SK-N-MC (cell line): ENCODE data around the gene C5AR2.

Source experiments
- DNase-seq: peaks from one replicate; pipeline ENCODE4 v3.0.0-alpha.2; 2011; ENCODE audit warnings: low read depth, low spot score
- H3K27ac ChIP-seq: fragments of 200-600 bp; sonication (generic); 2 replicates; pipeline ENCODE4 v1.5.1; 2016; ENCODE audit warnings: mixed run types
- H3K36me3 ChIP-seq: fragments of 200-600 bp; sonication (generic); 2 replicates; pipeline ENCODE4 v1.6.1; 2017; ENCODE audit warnings: antibody characterized with exemption, low read length, mixed read lengths; ENCODE audit not compliant: insufficient read depth
- H3K4me3 ChIP-seq: fragments of 200-600 bp; sonication (generic); 2 replicates; pipeline ENCODE4 v1.5.1; 2016
- H3K9ac ChIP-seq: fragments of 200-600 bp; sonication (generic); 2 replicates; pipeline ENCODE4 v1.8.0; 2017; ENCODE audit warnings: mixed run types, mixed read lengths; ENCODE audit not compliant: insufficient read length
- H3K9me3 ChIP-seq: fragments of 200-600 bp; sonication (generic); 2 replicates; pipeline ENCODE4 v1.6.1; 2017; ENCODE audit warnings: low read depth, mild to moderate bottlenecking, antibody characterized with exemption, low read length, moderate library complexity, mixed read lengths
- EZH2 ChIP-seq: fragments of 200-600 bp; sonication (generic); IDR thresholded peaks from one replicate; pipeline ENCODE4 v1.6.1; 2017; ENCODE audit warnings: antibody characterized with exemption
- FOXP2 ChIP-seq: optimal IDR thresholded peaks from 2 replicates; pipeline ENCODE3; 2011; ENCODE audit warnings: mild to moderate bottlenecking, moderate library complexity; ENCODE audit not compliant: insufficient read depth; ENCODE audit errors: extremely low read length, control extremely low read depth
- POLR2AphosphoS5 ChIP-seq: IDR thresholded peaks from 2 replicates; pipeline ENCODE4 v1.6.1; 2012; ENCODE audit warnings: mild to moderate bottlenecking, low read depth, low read length, borderline replicate concordance

The C5AR2 gene

GRCh38 chr19:47389150-47389556 is 57.2 kb downstream of the C5AR2 start:
- H3K27ac ChIP-seq = no peak overlapping the region
- TF ChIP-seq EZH2 (no peak), POLR2AphosphoS5 (no peak), FOXP2 (no peak)
- H3K9ac ChIP-seq = no peak overlapping the region
- no peaks in the 10 kb centered on the region for H3K9me3 ChIP-seq
- no peak for DNase-seq
- no peaks in the 10 kb centered on the region for H3K36me3 ChIP-seq
- no peak overlapping the region for H3K4me3 ChIP-seq

DNA sequence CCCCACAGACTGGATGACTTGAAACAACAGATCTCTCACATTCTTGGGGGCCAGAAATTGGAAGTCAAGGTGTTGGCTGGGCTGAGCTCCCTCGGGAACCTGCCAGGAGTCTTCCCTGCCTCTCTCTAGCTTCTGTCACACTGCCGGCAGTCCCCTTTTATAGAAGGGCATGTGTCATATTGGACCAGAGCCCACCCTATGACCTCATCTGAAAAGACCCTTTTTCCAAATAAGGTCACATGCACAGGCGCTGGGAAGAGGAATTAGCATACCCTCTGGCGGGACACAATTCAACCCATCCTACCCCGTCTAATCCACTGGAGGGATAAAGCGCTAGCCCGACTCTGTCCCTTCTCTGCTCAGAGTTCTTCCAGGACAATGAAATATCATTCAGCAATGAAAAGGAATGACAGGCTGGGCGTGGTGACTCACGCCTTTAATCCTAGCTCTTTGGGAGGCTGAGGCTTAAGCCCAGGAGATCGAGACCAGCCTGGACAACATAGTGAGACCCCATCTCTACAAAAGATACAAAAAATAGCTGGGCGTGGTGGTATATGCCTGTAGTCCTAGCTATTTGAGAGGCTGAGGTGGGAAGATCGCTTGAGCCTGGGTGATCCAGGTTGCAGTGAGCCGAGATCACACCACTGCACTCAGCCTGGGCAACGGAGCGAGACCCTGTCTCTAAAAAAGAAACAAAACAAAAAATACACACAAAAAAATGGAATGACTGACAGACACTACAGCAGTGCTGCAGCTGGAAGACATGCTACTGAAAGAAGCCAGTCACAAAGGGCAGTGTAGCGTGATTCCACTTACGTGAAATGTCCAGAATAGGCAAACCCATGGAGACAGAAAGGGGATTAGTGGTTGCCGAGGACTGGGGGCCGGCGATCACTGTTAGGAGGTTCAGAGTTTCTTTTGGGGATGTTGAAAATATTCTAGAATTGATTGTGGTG is 58.8 kb downstream of the C5AR2 start:
- TF ChIP-seq FOXP2 (no peak), EZH2 (no peak), POLR2AphosphoS5 (no peak)
- DNase-seq = no peak
- Histone ChIP-seq H3K9ac (no peak overlapping the region), H3K36me3 (no peaks in the 10 kb centered on the region), H3K9me3 (no peaks in the 10 kb centered on the region), H3K4me3 (no peak overlapping the region), H3K27ac (no peak overlapping the region)

- TF ChIP-seq EZH2 (no peak), FOXP2 (no peak), POLR2AphosphoS5 (no peak)
- peak; percentile 26 for DNase-seq
- H3K9me3 ChIP-seq = no peaks in the 10 kb centered on the region
- no peak overlapping the region for H3K9ac ChIP-seq
- no peak overlapping the region for H3K27ac ChIP-seq
- no peaks in the 10 kb centered on the region for H3K36me3 ChIP-seq
- H3K4me3 ChIP-seq = no peak overlapping the region
Observed at GRCh38 chr19:47391510-47392223, 59.7 kb downstream of the C5AR2 start.
